GM23338 (cell line): ENCODE data around the gene SMAD3. TPM values are rescaled to one million over a fixed set of nuclear protein-coding genes. Genes with fewer than 3 reads are reported as not detected.

Experiments
- ATAC-seq: fragments of 200-7000 bp; cut with Tn5 transposase; 3 replicates; pipeline ENCODE4 v1.9.1; 2020
- DNase-seq: peaks from one replicate; pipeline ENCODE4 v3.0.0-alpha.2; 2015; ENCODE audit warnings: low spot score
- H2AFZ ChIP-seq: fragments of 200-600 bp; sonication (generic); 2 replicates; pipeline ENCODE4 v1.8.0; 2016; ENCODE audit warnings: antibody characterized with exemption, mild to moderate bottlenecking, moderate library complexity
- H3F3A ChIP-seq: fragments of 200-600 bp; sonication (generic); replicated peaks from 2 replicates; pipeline ENCODE4 v1.8.0; 2017; ENCODE audit warnings: antibody characterized with exemption, mixed run types, low read depth
- H3K27ac ChIP-seq: fragments of 200-600 bp; sonication (generic); 2 replicates; pipeline ENCODE4 v1.6.1; 2016; ENCODE audit warnings: low read depth
- H3K27me3 ChIP-seq: fragments of 200-600 bp; sonication (generic); 2 replicates; pipeline ENCODE4 v1.8.0; 2016; ENCODE audit warnings: mild to moderate bottlenecking, mixed run types, moderate library complexity; ENCODE audit not compliant: insufficient read depth
- H3K36me3 ChIP-seq: fragments of 200-600 bp; sonication (generic); 2 replicates; pipeline ENCODE4 v1.8.0; 2016; ENCODE audit warnings: mild to moderate bottlenecking; ENCODE audit not compliant: insufficient read depth
- H3K4me1 ChIP-seq: fragments of 200-600 bp; sonication (generic); 2 replicates; pipeline ENCODE4 v1.8.0; 2016; ENCODE audit warnings: mild to moderate bottlenecking, moderate library complexity; ENCODE audit not compliant: insufficient read depth
- H3K4me2 ChIP-seq: fragments of 200-600 bp; sonication (generic); 2 replicates; pipeline ENCODE4 v1.7.1; 2017; ENCODE audit warnings: mixed run types
- H3K4me3 ChIP-seq: fragments of 200-600 bp; sonication (generic); 2 replicates; pipeline ENCODE4 v1.6.1; 2016; ENCODE audit warnings: mixed run types
- H3K79me2 ChIP-seq: fragments of 200-600 bp; sonication (generic); replicated peaks from 2 replicates; pipeline ENCODE4 v1.8.0; 2017; ENCODE audit warnings: mild to moderate bottlenecking; ENCODE audit not compliant: insufficient read depth
- H3K9me2 ChIP-seq: fragments of 200-600 bp; sonication (generic); 2 replicates; pipeline ENCODE4 v1.8.0; 2017; ENCODE audit not compliant: insufficient read depth
- H4K20me1 ChIP-seq: fragments of 200-600 bp; sonication (generic); replicated peaks from 2 replicates; pipeline ENCODE4 v1.8.0; 2017; ENCODE audit warnings: mild to moderate bottlenecking; ENCODE audit not compliant: insufficient read depth
- H3K27ac Mint-ChIP-seq: 2 replicates; pipeline ENCODE4 v1.8.0; 2020; ENCODE audit warnings: inconsistent platforms, mild to moderate bottlenecking, moderate library complexity, mixed read lengths
- H3K27me3 Mint-ChIP-seq: 3 replicates; pipeline ENCODE4 v1.8.0; 2022; ENCODE audit warnings: low read depth, mild to moderate bottlenecking, moderate library complexity, mixed read lengths, inconsistent platforms; ENCODE audit not compliant: insufficient read depth, poor library complexity
- H3K36me3 Mint-ChIP-seq: 3 replicates; pipeline ENCODE4 v1.8.0; 2021; ENCODE audit warnings: low read depth, mild to moderate bottlenecking, inconsistent platforms, moderate library complexity, mixed read lengths
- H3K4me1 Mint-ChIP-seq: 3 replicates; pipeline ENCODE4 v1.8.0; 2020; ENCODE audit warnings: mild to moderate bottlenecking, inconsistent platforms, mixed read lengths
- H3K4me3 Mint-ChIP-seq: 3 replicates; pipeline ENCODE4 v1.8.0; 2021; ENCODE audit warnings: moderate library complexity, mild to moderate bottlenecking, inconsistent platforms, mixed read lengths
- H3K9me3 Mint-ChIP-seq: 3 replicates; pipeline ENCODE4 v1.8.0; 2020; ENCODE audit warnings: moderate library complexity, mild to moderate bottlenecking, inconsistent platforms, mixed read lengths
- CREB1 ChIP-seq: fragments of 250-450 bp; sonication (Bioruptor Pico); IDR thresholded peaks from 2 replicates; pipeline ENCODE4 v1.5.0; 2020; ENCODE audit warnings: low read depth, mild to moderate bottlenecking, moderate library complexity
- EZH2 ChIP-seq: fragments of 200-600 bp; sonication (generic); IDR thresholded peaks from one replicate; pipeline ENCODE4 v1.8.0; 2017; ENCODE audit warnings: antibody characterized with exemption, mild to moderate bottlenecking, low read depth; ENCODE audit not compliant: unreplicated experiment
- EZH2phosphoT487 ChIP-seq: fragments of 200-600 bp; sonication (generic); IDR thresholded peaks from one replicate; pipeline ENCODE4 v1.8.1; 2018; ENCODE audit warnings: antibody characterized with exemption; ENCODE audit not compliant: unreplicated experiment
- NANOG ChIP-seq: IDR thresholded peaks from 2 replicates; pipeline ENCODE4 v1.6.1; 2016; ENCODE audit warnings: antibody characterized with exemption, borderline replicate concordance
- STAT1 ChIP-seq: IDR thresholded peaks from one replicate; pipeline ENCODE4 v1.6.1; 2016; ENCODE audit warnings: antibody characterized with exemption; ENCODE audit not compliant: unreplicated experiment
- ZNF114 ChIP-seq: fragments of 250-450 bp; sonication (Bioruptor Pico); IDR thresholded peaks from 2 replicates; pipeline ENCODE4 v1.5.0; 2020; ENCODE audit warnings: mild to moderate bottlenecking, moderate library complexity
- ZNF331 ChIP-seq: fragments of 250-450 bp; sonication (Bioruptor Pico); IDR thresholded peaks from 2 replicates; pipeline ENCODE4 v1.5.0; 2020; ENCODE audit warnings: low read depth, mild to moderate bottlenecking, moderate library complexity
- polyA plus RNA-seq: library from polyadenylated mRNA; unstranded; fragments of >200 nt; fragmentation: Nextera tagmentation; extraction: Ambion mirVana; gene quantifications from 2 replicates; pipeline ENCODE4 v1.2.1, GENCODE V29; 2016
- total RNA-seq: library from RNA; depleted of rRNA; stranded (reverse); fragments of >200 nt; shearing (Covaris generic); gene quantifications from 2 replicates; pipeline ENCODE4 v1.2.3, GENCODE V29; 2014
- TF ChIP-seq, protein P1 (sequence below): IDR thresholded peaks from 2 replicates; pipeline ENCODE4 v1.6.1; 2016; ENCODE audit warnings: antibody characterized with exemption
- TF ChIP-seq, protein P2 (sequence below): fragments of 250-450 bp; sonication (Bioruptor Pico); IDR thresholded peaks from 2 replicates; pipeline ENCODE4 v1.5.0; 2020; ENCODE audit warnings: mild to moderate bottlenecking, moderate library complexity
- TF ChIP-seq, protein P3 (sequence below): IDR thresholded peaks from one replicate; pipeline ENCODE4 v1.6.1; 2018; ENCODE audit warnings: antibody characterized with exemption; ENCODE audit not compliant: unreplicated experiment

SMAD3 gene
- total and polyA plus RNA-seq, 2 experiments from 2014 or later: 4.9 to 11.6 TPM

GRCh38 chr15:67082007-67082536 is 16.7 kb downstream of the SMAD3 start:
- H3K27ac Mint-ChIP-seq: no peak overlapping the region
- DNase-seq: no peak
- no peaks in the 10 kb centered on the region for H3K27me3 ChIP-seq

More at GRCh38 chr15:67082007-67082536, 16.7 kb downstream of the SMAD3 start:
- peaks cover 12% of the 10 kb centered on the region for H3K27me3 Mint-ChIP-seq
- H3K9me2 ChIP-seq: no peaks in the 10 kb centered on the region; the same call in 1 of the 2 replicates
- peaks cover 30% of the 10 kb centered on the region for H3K4me1 Mint-ChIP-seq
- no peak for TF ChIP-seq STAT1
- TF ChIP-seq, protein P1, sequence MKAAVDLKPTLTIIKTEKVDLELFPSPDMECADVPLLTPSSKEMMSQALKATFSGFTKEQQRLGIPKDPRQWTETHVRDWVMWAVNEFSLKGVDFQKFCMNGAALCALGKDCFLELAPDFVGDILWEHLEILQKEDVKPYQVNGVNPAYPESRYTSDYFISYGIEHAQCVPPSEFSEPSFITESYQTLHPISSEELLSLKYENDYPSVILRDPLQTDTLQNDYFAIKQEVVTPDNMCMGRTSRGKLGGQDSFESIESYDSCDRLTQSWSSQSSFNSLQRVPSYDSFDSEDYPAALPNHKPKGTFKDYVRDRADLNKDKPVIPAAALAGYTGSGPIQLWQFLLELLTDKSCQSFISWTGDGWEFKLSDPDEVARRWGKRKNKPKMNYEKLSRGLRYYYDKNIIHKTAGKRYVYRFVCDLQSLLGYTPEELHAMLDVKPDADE: no peak
- TF ChIP-seq ZNF114 (CRISPR knock-in tag): no peak
- TF ChIP-seq CREB1 (CRISPR knock-in tag): no peak
- TF ChIP-seq, protein P2, sequence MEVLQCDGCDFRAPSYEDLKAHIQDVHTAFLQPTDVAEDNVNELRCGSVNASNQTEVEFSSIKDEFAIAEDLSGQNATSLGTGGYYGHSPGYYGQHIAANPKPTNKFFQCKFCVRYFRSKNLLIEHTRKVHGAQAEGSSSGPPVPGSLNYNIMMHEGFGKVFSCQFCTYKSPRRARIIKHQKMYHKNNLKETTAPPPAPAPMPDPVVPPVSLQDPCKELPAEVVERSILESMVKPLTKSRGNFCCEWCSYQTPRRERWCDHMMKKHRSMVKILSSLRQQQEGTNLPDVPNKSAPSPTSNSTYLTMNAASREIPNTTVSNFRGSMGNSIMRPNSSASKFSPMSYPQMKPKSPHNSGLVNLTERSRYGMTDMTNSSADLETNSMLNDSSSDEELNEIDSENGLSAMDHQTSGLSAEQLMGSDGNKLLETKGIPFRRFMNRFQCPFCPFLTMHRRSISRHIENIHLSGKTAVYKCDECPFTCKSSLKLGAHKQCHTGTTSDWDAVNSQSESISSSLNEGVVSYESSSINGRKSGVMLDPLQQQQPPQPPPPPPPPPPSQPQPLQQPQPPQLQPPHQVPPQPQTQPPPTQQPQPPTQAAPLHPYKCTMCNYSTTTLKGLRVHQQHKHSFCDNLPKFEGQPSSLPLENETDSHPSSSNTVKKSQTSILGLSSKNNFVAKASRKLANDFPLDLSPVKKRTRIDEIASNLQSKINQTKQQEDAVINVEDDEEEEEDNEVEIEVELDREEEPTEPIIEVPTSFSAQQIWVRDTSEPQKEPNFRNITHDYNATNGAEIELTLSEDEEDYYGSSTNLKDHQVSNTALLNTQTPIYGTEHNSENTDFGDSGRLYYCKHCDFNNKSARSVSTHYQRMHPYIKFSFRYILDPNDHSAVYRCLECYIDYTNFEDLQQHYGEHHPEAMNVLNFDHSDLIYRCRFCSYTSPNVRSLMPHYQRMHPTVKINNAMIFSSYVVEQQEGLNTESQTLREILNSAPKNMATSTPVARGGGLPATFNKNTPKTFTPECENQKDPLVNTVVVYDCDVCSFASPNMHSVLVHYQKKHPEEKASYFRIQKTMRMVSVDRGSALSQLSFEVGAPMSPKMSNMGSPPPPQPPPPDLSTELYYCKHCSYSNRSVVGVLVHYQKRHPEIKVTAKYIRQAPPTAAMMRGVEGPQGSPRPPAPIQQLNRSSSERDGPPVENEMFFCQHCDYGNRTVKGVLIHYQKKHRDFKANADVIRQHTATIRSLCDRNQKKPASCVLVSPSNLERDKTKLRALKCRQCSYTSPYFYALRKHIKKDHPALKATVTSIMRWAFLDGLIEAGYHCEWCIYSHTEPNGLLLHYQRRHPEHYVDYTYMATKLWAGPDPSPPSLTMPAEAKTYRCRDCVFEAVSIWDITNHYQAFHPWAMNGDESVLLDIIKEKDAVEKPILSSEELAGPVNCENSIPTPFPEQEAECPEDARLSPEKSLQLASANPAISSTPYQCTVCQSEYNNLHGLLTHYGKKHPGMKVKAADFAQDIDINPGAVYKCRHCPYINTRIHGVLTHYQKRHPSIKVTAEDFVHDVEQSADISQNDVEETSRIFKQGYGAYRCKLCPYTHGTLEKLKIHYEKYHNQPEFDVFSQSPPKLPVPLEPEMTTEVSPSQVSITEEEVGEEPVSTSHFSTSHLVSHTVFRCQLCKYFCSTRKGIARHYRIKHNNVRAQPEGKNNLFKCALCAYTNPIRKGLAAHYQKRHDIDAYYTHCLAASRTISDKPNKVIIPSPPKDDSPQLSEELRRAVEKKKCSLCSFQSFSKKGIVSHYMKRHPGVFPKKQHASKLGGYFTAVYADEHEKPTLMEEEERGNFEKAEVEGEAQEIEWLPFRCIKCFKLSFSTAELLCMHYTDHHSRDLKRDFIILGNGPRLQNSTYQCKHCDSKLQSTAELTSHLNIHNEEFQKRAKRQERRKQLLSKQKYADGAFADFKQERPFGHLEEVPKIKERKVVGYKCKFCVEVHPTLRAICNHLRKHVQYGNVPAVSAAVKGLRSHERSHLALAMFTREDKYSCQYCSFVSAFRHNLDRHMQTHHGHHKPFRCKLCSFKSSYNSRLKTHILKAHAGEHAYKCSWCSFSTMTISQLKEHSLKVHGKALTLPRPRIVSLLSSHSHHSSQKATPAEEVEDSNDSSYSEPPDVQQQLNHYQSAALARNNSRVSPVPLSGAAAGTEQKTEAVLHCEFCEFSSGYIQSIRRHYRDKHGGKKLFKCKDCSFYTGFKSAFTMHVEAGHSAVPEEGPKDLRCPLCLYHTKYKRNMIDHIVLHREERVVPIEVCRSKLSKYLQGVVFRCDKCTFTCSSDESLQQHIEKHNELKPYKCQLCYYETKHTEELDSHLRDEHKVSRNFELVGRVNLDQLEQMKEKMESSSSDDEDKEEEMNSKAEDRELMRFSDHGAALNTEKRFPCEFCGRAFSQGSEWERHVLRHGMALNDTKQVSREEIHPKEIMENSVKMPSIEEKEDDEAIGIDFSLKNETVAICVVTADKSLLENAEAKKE (CRISPR knock-in tag): no peak
- TF ChIP-seq EZH2phosphoT487: no peak
- TF ChIP-seq, protein P3, sequence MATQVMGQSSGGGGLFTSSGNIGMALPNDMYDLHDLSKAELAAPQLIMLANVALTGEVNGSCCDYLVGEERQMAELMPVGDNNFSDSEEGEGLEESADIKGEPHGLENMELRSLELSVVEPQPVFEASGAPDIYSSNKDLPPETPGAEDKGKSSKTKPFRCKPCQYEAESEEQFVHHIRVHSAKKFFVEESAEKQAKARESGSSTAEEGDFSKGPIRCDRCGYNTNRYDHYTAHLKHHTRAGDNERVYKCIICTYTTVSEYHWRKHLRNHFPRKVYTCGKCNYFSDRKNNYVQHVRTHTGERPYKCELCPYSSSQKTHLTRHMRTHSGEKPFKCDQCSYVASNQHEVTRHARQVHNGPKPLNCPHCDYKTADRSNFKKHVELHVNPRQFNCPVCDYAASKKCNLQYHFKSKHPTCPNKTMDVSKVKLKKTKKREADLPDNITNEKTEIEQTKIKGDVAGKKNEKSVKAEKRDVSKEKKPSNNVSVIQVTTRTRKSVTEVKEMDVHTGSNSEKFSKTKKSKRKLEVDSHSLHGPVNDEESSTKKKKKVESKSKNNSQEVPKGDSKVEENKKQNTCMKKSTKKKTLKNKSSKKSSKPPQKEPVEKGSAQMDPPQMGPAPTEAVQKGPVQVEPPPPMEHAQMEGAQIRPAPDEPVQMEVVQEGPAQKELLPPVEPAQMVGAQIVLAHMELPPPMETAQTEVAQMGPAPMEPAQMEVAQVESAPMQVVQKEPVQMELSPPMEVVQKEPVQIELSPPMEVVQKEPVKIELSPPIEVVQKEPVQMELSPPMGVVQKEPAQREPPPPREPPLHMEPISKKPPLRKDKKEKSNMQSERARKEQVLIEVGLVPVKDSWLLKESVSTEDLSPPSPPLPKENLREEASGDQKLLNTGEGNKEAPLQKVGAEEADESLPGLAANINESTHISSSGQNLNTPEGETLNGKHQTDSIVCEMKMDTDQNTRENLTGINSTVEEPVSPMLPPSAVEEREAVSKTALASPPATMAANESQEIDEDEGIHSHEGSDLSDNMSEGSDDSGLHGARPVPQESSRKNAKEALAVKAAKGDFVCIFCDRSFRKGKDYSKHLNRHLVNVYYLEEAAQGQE: no peak
- TF ChIP-seq EZH2: no peak
- TF ChIP-seq ZNF331 (CRISPR knock-in tag): no peak
- TF ChIP-seq NANOG: no peak
- H3K4me3 ChIP-seq: no peak overlapping the region
- H3K36me3 Mint-ChIP-seq: no peaks in the 10 kb centered on the region; the same call in 2 of the 3 replicates
- H2AFZ ChIP-seq: no peak overlapping the region
- no peaks in the 10 kb centered on the region for H3K9me3 Mint-ChIP-seq
- H4K20me1 ChIP-seq: peaks cover 7% of the 10 kb centered on the region; the same call in 1 of the 2 replicates
- no peak overlapping the region for H3K4me2 ChIP-seq
- H3K4me1 ChIP-seq: peaks cover 9% of the 10 kb centered on the region; the same call in 1 of the 2 replicates
- no peak overlapping the region for H3K27ac ChIP-seq
- no peaks in the 10 kb centered on the region for H3K36me3 ChIP-seq
- no peaks in the 10 kb centered on the region for H3F3A ChIP-seq
- no peak overlapping the region for H3K4me3 Mint-ChIP-seq
- H3K79me2 ChIP-seq: peaks cover 55% of the 10 kb centered on the region
- ATAC-seq: no peak
